ENCODE measurements around the gene DOCK6.
A peak's percentile ranks its signal among the peaks of the same experiment; 100 is the strongest.

Gene DOCK6

DNA sequence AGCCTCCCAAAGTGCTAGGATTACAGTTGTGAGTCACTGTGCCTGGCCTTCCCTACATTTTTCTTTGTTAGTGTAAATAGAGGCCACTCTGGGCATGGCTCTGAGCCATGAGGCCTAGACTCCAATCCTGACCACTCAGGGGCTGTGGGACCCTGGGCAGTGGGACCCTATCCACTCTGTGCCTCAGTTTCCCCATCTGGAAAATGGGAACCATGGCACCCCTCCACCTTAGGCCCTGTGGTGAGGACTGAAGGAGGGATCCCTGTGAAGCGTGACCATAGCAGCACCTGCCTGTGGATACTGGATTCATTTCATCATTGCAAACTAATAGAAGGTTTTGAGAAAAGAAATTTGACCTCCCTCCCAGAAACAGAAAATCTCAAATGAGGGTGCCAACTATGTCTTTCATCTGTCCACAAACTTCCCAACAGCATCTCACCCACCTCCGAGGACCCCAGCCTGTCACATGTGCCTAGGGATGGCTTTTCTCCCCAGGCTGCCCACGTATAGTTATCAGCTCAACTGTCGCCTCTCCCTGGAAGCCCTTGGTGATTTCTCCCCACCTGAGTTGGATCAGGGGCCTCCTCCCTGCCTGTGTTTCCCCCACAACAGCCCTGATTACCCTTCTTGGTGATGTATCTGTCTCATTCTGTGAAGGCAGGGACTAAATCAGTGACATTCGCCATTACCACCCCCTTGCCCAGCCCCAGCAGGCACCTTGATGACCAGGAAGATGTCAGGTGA, 17.3 kb downstream of the DOCK6 start:
- DNase-seq (ENCODE audit: low read depth in 3 of 3): no peak

DNA sequence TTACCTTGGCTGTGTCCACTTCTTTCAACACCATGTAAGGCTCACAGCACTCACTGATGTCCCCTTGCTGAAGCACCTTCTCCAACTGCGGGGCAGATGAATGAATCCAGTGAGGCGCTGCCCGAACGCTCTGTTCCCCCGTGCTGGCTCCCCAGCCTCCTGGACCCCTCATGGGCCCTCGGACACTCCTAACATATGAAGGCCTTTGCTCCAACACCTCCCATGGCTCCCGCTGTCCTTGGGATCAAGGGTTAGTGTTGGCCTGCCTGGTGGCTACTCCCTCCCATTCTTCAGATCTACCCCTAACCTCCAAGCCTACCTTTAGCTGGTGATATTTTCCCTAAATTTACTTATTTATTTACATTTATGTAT, 18.5 kb downstream of the DOCK6 start:
- DNase-seq (ENCODE audit: low read depth in 3 of 3): no peak

DNA sequence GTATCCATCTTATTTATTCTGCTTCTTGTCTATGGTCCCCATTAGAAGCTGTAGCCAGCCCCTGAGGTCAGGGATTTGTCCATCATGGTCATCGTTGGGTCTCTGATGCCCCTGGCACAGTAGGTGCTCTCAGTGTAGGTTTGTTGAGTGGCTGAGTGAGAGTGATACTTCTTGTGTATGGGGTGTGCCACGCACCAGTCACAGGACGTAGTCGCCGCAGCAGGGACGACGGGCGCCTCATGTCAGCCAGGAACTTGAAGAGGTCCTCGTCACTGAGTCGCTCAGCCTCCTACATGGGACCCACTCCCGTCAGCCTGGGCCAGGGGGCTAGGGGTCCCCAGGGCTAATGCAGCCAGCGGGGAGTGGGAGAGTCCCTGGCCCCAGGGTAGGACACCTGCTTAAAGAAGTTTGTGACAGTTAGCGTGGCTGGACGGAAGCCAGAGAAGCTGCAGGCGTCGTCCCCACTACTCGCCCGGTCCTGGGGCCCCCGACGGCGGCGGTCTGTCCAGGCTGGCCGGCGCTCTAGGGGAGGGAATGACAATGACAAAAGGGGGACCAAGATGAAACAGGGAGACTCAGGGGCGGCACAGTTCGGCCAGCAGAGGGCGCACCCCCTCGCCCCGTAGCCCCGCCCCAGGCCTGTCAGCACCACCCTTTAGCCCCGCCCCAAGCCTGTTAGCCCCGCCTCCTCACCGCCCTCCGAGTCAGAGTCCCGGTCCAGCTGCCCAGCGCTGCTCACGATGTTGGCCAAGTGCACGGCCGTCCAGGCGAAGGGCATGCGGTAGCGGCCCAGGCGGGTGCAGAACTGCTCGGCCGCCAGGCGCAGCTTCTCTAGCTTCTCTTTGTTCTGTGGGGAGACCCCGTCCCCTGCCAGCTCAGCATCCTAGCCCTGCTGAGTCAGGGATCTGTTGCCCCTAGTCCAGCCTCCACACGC, 19.2 kb downstream of the DOCK6 start:
- DNase-seq (ENCODE audit: low read depth in 3 of 3): peak; percentile 74 to 91 (median 77)

DNA sequence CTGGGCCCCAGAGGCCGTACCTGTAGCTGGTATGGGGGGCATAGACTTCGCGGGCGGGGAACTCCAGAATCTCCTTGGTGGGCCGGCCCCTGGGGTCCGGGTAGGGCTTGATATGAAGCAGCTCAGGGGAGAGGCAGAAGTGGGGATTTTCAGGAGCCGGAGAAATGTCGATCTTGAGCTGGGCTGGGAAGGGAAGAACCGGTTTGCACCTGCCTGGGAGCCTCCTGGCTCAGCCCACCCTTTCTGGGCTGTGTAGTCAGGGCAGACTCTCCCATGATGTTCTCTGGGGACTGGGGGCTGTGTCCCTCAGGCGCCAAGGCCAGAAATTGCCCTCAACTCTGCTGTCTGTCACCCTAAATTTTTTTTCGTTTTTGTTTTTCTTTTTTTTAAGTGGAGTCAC, 20.3 kb downstream of the DOCK6 start:
- no peak for DNase-seq (ENCODE audit: low read depth in 3 of 3)

DNA sequence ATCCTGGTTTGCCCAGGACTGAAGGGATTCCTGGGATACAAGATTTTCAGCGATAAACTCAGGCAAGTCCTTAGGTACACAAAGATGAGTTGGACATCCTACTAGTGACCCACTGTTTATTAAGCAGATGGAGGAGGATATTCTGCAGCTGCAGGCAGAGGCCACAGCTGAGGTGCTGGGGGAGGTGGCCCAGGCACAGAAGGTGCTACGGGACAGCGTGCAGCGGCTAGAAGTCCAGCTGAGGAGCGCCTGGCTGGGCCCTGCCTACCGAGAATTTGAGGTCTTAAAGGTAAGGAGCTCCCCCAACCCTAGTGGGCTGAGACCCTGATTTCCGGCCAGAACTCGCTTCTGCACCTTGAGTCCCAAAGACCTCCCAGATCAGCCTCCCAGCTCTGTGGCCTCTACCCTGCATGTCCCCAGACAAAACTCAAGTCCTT, 22.3 kb downstream of the DOCK6 start:
- no peak for DNase-seq (ENCODE audit: low read depth in 3 of 3)

DNA sequence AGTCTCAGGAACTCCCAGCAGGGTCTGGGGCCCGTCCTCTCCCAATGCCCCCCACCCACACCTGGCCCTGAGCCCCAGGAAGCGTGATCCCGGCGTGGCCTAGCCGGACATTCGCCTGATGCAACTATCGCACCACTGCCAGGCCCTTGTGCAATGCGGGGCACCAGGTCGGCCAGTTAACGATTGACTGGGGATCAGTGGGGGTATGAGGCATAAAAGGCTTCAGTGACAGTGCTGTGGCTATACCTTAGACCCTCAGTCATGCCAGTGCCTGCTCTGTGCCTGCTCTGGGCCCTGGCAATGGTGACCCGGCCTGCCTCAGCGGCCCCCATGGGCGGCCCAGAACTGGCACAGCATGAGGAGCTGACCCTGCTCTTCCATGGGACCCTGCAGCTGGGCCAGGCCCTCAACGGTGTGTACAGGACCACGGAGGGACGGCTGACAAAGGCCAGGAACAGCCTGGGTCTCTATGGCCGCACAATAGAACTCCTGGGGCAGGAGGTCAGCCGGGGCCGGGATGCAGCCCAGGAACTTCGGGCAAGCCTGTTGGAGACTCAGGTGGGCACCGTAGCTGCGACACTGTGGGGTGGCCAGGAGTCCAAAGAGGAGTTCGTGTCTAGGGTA, 22.8 kb downstream of the DOCK6 start, which contains the start of gene ANGPTL8:
TSS of gene ANGPTL8 (plus strand) at position 243 of the 624 bp plus-strand sequence. CDS start at position 262, 19 bp downstream.
- DNase-seq (ENCODE audit: low read depth in 3 of 3): no peak

DNA sequence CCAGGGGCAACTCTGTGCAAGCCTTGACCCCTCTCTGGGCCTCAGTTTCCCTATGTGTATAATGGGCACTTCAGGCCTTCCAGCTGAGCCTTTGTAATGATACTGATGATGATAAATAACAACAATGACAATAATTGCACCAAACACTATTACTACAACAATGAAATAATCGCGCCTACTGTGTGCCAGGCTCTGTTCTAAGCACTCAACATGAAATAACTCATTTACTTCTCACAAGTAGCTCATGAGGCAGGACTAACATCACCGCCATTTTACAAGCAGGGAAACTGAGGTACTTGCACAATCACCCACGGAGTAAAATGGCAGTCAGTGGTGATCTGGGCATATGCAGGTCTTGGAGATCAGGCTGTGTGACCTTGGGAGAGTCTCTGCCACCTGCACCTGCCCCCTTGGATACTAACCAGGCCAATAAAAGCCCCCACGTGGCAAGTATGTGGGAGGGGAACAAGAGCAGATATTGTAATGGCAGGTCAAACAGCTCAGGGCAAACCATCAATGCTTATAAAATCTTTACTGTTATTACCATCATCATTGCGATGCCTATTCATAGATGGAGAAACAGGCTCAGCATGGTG, 23.4 kb downstream of the DOCK6 start:
- DNase-seq (ENCODE audit: low read depth in 3 of 3): no peak

DNA sequence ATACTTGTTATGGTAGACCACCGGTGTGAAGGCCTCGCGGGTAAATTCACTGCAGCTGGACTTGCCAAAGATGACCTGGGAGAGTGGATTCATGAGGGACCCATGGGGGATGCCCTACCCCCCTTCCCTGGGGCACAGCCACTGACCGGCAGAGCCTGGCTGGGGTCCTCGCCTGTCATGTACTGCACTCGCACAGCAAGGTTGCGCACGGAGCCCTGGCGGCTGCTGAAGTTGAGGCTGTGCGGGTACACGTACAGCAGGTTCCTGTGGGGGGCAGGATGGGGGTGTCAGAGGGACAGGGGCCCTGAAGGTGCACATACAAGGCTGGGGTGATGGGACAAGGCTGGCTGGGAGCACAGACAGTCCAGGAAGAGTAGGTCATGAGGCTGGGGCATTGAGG, 24.3 kb downstream of the DOCK6 start:
- no peak for DNase-seq (ENCODE audit: low read depth in 3 of 3)

DNA sequence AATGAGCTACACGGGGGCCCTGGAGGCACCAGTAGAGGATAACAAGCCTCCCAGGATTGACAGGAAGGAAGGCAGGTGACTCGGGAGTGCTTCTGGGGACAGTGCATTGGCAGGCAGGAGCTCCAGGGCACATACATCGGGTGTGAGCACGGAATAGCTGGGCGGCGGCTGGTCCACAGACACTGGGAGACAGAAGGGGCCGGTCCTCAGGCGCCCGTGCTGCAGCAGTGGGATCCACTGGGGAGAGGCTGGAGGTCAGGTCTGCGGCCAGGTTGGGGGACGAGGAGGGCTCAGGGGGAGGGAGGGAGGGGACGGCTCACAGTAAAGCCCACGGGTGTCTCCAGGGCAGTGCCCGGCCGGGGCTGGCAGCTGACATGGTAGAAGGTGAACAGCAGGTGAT, 25.0 kb downstream of the DOCK6 start:
- DNase-seq (ENCODE audit: low read depth in 3 of 3): no peak

DNA sequence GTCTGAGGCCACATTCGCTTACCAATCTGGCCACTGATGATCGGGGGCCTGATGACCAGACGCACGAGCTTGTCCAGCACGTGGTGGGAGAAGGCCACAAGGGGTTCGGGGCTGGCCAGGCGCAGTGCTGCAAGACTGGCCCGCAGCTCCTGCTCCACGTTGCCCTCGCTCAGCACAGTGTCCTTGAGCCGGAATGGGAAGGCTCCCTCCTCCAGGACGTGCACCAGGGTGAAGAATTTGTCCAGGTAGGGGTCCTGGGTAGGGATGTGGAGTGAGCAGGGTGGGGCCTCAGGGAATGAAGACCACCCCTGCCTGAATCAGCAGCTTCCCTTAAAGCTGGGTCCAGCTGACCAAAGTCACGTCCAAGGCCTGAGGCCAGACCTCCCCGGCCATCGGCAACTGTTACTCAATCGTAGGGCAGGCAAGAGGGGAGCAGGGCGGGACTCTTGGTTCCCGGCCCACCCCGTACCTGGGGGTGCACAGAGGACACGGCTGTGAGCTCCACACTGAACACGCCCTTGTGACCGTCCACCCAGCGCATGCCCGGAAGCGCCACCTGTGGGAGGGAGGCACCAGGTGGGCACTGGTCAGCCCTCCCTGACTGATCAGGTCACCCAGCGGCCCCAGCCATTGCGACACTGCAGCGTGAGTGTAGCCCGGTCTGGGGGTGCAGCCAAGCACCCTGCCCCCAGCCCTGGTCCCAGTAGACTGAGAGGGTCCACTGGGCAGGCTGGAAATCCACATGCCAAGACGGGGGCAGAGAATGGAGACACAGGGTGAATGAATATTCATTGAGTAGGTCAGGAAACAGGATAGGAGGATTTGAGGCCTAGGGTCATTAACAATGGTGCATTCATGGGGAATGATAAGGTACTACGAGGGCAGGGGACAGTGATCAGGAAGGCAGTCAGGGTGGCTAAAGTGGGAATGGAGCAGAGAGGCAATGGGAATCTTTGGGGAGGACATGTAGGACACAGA, 25.7 kb downstream of the DOCK6 start:
- DNase-seq (ENCODE audit: low read depth in 3 of 3): no peak

DNA sequence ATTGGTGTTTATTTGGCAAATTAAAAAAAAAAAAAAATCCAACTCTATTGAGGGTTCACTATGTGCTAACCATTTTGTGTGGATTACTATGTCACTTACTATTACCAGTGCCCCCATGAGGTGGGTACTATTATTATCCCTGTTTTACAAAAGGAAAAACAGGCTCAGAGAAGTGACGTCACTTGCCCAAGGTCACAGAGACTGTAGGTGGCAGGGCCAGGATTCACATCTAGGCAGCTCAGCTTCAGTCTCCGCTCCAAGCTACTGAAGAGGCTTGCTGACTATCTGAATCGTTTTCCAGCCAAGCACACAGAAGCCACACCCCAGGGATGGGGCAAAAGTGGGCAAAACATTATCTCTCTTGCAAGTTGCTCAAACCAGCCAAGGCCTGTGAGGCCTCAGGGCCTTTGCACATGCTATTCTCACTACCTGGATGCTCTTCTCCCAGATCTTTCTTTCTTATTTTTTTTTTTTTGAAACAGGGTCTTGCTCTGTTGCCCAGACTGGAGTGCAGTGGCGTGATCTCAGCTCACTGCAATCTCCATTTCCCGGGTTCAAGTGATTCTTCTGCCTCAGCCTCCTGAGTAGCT, 27.7 kb downstream of the DOCK6 start:
- no peak for DNase-seq (ENCODE audit: low read depth in 3 of 3)

DNA sequence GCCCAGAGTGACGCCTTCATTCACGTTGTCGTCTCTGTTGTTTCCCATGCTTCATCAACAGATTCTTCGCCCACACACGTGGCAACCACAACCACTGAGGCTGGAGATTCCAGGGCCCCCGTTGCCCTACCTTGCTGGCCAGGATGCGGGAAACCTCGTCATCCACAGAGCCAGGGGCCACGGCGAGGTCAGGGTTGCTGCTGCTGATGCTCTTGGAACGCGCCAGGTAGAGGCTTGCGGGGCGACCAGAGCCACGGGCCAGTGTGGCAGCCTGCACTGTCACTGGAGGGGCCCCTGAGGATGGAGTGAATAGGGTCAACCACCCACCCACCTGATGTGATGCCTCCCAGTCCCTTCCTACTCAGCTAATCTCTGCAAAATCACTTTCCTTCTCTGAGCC, 29.3 kb downstream of the DOCK6 start:
- DNase-seq (ENCODE audit: low read depth in 3 of 3): no peak

DNA sequence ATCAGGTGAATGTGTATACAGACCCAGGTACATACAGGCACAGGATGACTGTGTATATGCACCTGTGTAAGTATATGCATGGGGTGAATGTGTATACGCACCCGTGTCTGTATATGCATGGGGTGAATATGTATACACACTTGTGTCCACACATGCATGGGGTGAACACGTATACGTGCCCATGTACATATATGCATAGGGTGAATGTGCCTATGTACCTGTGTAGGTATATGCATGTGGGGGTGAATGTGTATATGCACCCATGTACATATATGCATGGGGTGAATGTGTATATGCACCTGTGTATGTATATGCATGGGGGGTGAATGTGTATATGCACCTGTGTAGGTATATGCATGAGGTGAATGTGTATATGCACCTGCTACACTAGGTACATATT, 29.8 kb downstream of the DOCK6 start:
- no peak for DNase-seq (ENCODE audit: low read depth in 3 of 3)

DNA sequence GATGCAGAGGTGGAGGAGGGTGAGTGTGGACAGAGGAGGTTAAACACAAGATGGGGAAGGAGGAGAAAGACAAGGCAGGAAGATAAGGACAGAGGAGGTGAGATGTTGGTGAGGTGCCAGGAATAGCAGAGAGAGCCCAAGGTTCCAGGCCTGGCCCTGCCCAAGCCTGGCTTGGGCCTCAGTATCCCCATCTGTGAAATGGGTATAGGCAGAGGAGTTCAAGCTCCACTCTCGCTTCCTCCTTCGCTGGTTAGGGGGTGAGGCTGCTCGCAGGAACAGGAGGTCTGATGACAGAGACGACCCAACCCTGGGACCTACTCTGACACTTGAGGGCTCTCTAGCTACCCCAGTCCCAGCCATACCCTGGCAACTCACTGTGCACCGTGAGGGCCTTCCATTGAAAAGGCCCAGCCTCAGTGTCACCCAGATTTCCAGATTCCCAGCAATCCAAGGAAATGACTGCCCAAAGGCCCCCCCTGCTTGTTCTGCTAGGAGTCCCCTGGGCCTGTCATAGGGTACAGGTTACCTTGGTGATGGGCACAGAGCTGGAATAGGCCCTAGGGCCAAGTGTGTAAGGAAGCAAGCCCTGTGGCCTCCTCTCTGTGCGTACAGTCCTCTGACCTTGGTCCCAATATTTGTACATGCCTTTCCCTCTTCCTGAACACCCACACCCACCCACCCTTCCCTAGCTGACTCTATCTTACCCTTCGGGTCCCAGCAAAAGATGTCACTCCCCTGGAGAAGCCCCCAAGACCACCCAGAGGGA, 31.5 kb downstream of the DOCK6 start:
- DNase-seq (ENCODE audit: low read depth in 3 of 3): no peak

DNA sequence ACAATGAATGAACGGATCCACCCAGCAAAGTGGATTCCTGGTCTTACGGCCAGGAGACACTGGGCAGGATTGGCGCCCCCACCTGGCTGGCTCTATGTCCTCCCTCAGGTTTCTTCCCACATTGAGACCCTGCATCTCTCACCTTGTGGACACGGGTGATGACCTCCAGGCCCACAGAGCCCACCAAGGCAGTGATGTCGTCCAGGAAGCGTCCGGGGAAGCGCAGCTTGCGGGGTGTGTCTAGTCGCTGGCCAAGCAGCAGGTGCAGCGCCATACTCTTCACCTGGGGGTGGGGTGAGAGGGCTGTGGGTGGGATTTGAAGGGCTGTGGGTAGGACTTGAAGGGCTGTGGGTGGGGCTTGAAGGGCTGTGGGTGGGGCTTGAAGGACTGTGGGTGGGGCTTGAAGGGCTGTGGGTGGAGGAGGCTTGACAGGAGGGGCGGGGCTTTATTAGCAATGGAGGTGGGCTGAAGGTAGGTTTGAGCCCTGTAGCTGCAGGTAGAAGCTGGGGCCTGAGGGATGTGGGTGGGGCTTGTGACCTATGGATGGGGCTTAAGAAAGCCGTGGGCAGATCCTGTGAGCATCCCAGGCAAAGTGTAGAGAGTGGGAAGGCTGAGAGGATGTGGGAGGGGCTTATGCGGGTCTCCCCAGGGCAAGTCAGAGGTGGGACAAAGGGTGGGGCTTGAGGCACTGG, 35.0 kb downstream of the DOCK6 start:
- peak in 1 of 3 experiments; percentile 15 for DNase-seq (ENCODE audit: low read depth in 3 of 3)

DNA sequence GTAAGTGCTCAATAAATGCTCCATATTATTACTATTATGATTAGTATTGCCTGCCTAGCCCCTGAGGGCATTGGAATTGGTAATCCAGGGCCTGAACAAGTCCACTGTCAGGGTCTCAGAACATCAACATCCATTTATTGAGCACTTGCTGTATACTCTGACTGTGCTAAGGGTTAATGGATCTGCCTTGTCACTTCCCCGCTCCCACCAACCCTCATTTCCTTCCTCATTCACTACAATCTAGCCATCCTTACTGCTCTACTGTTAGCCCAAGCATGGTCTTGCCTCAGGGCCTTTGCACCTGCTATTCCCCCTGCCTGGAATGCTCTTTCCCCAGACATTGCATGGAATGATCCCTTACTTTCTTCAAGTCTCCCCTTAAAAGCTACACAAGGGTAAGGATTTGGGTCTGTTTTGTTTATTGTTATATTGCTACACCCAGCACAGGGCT, 35.6 kb downstream of the DOCK6 start:
- no peak for DNase-seq (ENCODE audit: low read depth in 3 of 3)

DNA sequence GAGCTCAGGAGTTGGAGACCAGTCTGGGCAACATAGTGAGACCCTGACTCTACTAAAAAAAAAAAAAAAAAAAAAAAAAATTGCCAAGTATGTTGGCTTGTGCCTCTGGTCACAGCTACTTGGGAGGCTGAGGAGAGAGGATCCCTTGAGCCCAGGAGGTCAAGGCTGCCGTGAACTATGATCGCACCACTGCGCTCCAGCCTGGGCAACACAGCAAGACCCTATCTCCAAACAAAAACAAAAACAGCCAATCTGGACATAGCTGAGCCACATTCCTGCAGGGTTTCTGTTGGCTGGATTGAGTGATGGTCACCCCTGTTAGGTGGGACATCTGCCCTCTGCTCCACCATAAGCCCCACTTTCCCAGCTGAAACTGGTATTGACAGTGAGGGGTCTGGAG, 36.5 kb downstream of the DOCK6 start:
- no peak for DNase-seq (ENCODE audit: low read depth in 3 of 3)

DNA sequence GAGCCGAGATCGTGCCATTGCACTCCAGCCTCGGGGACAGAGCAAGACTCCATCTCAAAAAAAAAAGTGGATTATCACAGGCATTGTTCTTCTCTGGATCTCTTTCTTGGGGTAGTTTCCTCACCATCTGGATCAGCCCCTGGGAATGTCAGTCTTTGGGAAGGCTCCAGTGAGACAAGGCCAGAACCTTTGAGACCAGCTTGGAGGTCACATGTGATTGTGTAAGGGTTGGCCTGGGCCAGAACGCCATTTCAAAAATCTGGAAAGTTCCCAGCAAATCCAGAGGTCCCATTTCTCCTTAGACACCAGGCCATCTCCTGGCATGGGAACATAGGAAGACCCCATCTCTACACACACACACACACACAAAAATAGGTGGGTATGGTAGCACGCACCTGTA, 37.2 kb downstream of the DOCK6 start:
- no peak for DNase-seq (ENCODE audit: low read depth in 3 of 3)

DNA sequence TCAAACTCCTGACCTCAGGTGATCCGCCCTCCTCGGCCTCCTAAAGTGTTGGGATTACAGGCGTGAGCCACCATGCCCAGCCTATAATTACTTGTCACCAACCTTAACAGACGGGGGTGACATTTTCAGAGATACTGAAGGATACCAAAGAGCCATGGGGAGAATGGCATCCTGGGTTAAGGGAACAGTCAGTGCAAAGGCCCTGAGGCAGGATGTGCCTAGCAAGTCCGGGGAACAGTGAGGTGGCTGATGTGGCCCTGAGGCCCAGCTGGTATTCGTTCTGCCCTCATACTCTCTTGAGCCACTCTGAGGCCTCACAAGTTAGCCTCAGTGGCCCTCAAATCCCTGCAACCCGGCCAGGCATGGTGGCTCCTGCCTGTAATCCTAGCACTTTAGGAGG, 37.9 kb downstream of the DOCK6 start:
- no peak for DNase-seq (ENCODE audit: low read depth in 3 of 3)

Measured in stimulated activated CD4-positive, alpha-beta T cell treated with anti-CD3 and anti-CD28 coated beads, TNF-alpha, amount 100 ng/mL, for 24 hours (primary cell).